OCI-LY1 (cell line): ENCODE data around the gene FAHD1.

ENCODE experiments used
- H2AFZ ChIP-seq: fragments of 200-600 bp; sonication (generic), shearing (Covaris generic); 2 replicates; pipeline ENCODE4 v1.6.0; 2014; ENCODE audit warnings: antibody characterized with exemption, mild to moderate bottlenecking, low read length
- H3F3A ChIP-seq: fragments of 200-600 bp; sonication (generic), shearing (Covaris generic); 2 replicates; pipeline ENCODE4 v1.6.0; 2014; ENCODE audit warnings: mild to moderate bottlenecking, antibody characterized with exemption, low read length, moderate library complexity; ENCODE audit not compliant: insufficient read depth
- H3K27ac ChIP-seq: fragments of 200-600 bp; sonication (generic); 2 replicates; pipeline ENCODE4 v1.5.1; 2014; ENCODE audit warnings: low read length, mixed run types, mild to moderate bottlenecking, low read depth; ENCODE audit not compliant: poor library complexity, severe bottlenecking
- H3K27me3 ChIP-seq: fragments of 200-600 bp; sonication (generic); 2 replicates; pipeline ENCODE4 v1.6.0; 2014; ENCODE audit warnings: antibody characterized with exemption, mild to moderate bottlenecking, low read length, moderate library complexity; ENCODE audit not compliant: insufficient read depth
- H3K36me3 ChIP-seq: fragments of 200-600 bp; sonication (generic); 2 replicates; pipeline ENCODE4 v1.6.1; 2014; ENCODE audit warnings: mild to moderate bottlenecking, antibody characterized with exemption, low read length, moderate library complexity, mixed read lengths; ENCODE audit not compliant: insufficient read depth
- H3K4me1 ChIP-seq: fragments of 200-600 bp; sonication (generic); 2 replicates; pipeline ENCODE4 v1.5.1; 2014; ENCODE audit warnings: mild to moderate bottlenecking, low read length, moderate library complexity; ENCODE audit not compliant: insufficient read depth, severe bottlenecking
- H3K4me2 ChIP-seq: fragments of 200-600 bp; sonication (generic), shearing (Covaris generic); 2 replicates; pipeline ENCODE4 v1.6.1; 2014; ENCODE audit warnings: low read length
- H3K4me3 ChIP-seq: fragments of 200-600 bp; sonication (generic); 2 replicates; pipeline ENCODE4 v1.5.1; 2014; ENCODE audit warnings: low read length, low read depth, mild to moderate bottlenecking, mixed read lengths; ENCODE audit not compliant: poor library complexity, severe bottlenecking
- H3K79me2 ChIP-seq: fragments of 200-600 bp; shearing (Covaris generic); 2 replicates; pipeline ENCODE4 v1.6.1; 2016; ENCODE audit warnings: mixed run types, low read length, mixed read lengths; ENCODE audit not compliant: insufficient read depth
- H3K9ac ChIP-seq: fragments of 200-600 bp; sonication (generic), shearing (Covaris generic); 2 replicates; pipeline ENCODE4 v1.6.1; 2014; ENCODE audit warnings: mild to moderate bottlenecking, low read length, mixed read lengths
- H3K9me2 ChIP-seq: fragments of 200-600 bp; sonication (generic), shearing (Covaris generic); 2 replicates; pipeline ENCODE4 v1.6.1; 2014; ENCODE audit warnings: low read depth, mild to moderate bottlenecking, low read length, mixed read lengths
- H3K9me3 ChIP-seq: fragments of 200-600 bp; shearing (Covaris generic); 2 replicates; pipeline ENCODE4 v1.6.1; 2014; ENCODE audit warnings: low read length, mixed read lengths
- H4K20me1 ChIP-seq: fragments of 200-600 bp; sonication (generic), shearing (Covaris generic); 2 replicates; pipeline ENCODE4 v1.6.0; 2016; ENCODE audit warnings: mild to moderate bottlenecking, low read length; ENCODE audit not compliant: insufficient read depth
- CTCF ChIP-seq: fragments of 200-600 bp; sonication (generic), shearing (Covaris generic); IDR thresholded peaks from 2 replicates; pipeline ENCODE4 v1.5.1; 2017; ENCODE audit warnings: mild to moderate bottlenecking, antibody characterized with exemption, low read length, moderate library complexity, mixed read lengths
- EZH2 ChIP-seq: fragments of 200-600 bp; sonication (generic), shearing (Covaris generic); IDR thresholded peaks from 2 replicates; pipeline ENCODE4 v1.8.0; 2017; ENCODE audit warnings: borderline replicate concordance, mixed run types, mild to moderate bottlenecking, antibody characterized with exemption, low read length, moderate library complexity, mixed read lengths

Gene FAHD1

GRCh38 chr16:1857433-1858097 is 30.6 kb downstream of the FAHD1 start:
- no peaks in the 10 kb centered on the region for H3K36me3 ChIP-seq
- no peaks in the 10 kb centered on the region for H3K9me2 ChIP-seq
- TF ChIP-seq EZH2 = no peak
- no peak for TF ChIP-seq CTCF
- H3K4me1 ChIP-seq = no peaks in the 10 kb centered on the region
- no peak overlapping the region for H2AFZ ChIP-seq
- H3K27ac ChIP-seq = no peak overlapping the region
- H3K4me3 ChIP-seq = no peak overlapping the region
- H3K4me2 ChIP-seq = no peak overlapping the region
- no peaks in the 10 kb centered on the region for H3K79me2 ChIP-seq
- no peaks in the 10 kb centered on the region for H3F3A ChIP-seq
- H3K27me3 ChIP-seq = 0 out of 2 replicates have a peak, but pooled peaks cover 4% of the 10 kb centered on the region
- H3K9me3 ChIP-seq = no peaks in the 10 kb centered on the region
- no peak overlapping the region for H3K9ac ChIP-seq
- H4K20me1 ChIP-seq = no peaks in the 10 kb centered on the region

- Histone ChIP-seq H4K20me1 (no peaks in the 10 kb centered on the region), H3K9me2 (no peaks in the 10 kb centered on the region), H3K36me3 (no peaks in the 10 kb centered on the region), H3K4me3 (no peak overlapping the region), H3K79me2 (no peaks in the 10 kb centered on the region), H2AFZ (no peak overlapping the region), H3K4me2 (no peak overlapping the region), H3F3A (no peaks in the 10 kb centered on the region), H3K27me3 (0 out of 2 replicates have a peak, but pooled peaks cover 4% of the 10 kb centered on the region), H3K9ac (no peak overlapping the region), H3K4me1 (no peaks in the 10 kb centered on the region), H3K9me3 (no peaks in the 10 kb centered on the region), H3K27ac (no peak overlapping the region)
- TF ChIP-seq EZH2 (no peak), CTCF (no peak)
Measured at GRCh38 chr16:1858189-1858865, 31.3 kb downstream of the FAHD1 start.

- Histone ChIP-seq H3K9me2 (no peaks in the 10 kb centered on the region), H3K27me3 (no peaks in the 10 kb centered on the region), H3K4me2 (no peak overlapping the region), H3K9me3 (no peaks in the 10 kb centered on the region), H3K27ac (no peak overlapping the region), H3K4me1 (no peaks in the 10 kb centered on the region), H3K9ac (no peak overlapping the region), H2AFZ (no peak overlapping the region), H3K4me3 (no peak overlapping the region), H3K79me2 (no peaks in the 10 kb centered on the region), H4K20me1 (no peaks in the 10 kb centered on the region), H3K36me3 (no peaks in the 10 kb centered on the region), H3F3A (no peaks in the 10 kb centered on the region)
- TF ChIP-seq EZH2 (no peak), CTCF (no peak)
Measured at GRCh38 chr16:1859650-1860049, 32.6 kb downstream of the FAHD1 start.
